GM12801 (cell line): ENCODE results near the gene HIVEP2.

Experiments
- CTCF ChIP-seq: IDR thresholded peaks from one replicate; pipeline ENCODE4 v1.5.1; 2011; ENCODE audit warnings: control low read depth; ENCODE audit not compliant: insufficient read length; ENCODE audit errors: extremely low read depth

The HIVEP2 gene

GRCh38 chr6:142706210-142706609 is 238.8 kb downstream of the HIVEP2 start:
- no peak for TF ChIP-seq CTCF

- TF ChIP-seq CTCF: no peak
Observed at GRCh38 chr6:142705054-142705453, 239.9 kb downstream of the HIVEP2 start.

DNA sequence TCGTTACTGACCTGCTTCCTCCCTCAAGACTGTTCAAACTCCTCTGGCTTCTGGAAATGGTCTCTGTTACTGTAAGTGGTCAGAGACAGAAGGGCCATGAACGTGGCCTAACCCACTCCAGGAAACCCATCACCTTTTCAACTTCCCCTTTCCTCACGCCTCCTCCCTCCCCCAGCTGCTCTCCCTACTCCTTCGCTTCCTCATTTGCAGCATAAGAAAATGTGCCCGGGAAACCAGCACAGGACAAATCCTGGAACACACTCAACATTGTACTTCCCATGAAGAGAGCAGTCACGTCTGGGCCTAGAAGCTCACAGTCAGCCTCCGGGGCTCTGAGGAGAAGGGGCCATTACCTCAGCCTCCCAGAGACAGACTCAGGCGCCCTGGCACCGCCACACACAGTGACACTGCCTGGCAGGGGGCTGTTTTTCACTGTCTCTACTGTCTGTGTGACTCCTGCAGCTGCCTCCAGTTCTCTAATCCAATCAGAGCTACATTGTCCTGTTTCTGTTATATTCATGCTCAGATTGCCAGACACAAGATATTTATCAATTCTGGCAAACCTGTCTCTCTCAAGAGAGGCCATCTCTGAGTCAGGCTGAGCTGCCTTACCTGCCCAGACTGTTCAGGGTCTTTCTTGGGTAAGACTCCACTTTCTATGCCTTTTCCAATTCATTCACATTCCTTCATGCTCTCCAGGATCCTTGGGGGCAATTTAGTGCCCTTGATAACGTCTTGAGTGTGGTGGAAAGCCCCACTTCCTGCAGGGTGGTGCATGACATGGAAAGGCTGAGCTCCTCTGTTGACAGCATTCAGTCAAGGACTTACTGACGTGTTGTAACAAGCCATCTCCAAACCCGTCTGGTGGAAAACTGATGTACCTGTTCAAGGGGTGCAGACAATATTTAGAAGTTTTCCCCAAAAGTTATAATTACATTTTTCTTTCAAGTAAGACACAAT is 242.2 kb downstream of the HIVEP2 start:
- TF ChIP-seq CTCF: no peak
